HepG2 (cell line): ENCODE results near the gene MAEA. TPM values are rescaled to one million over a fixed set of nuclear protein-coding genes. Genes with fewer than 3 reads are reported as not detected.

Source experiments
- ATAC-seq: fragments of 200-7000 bp; cut with Tn5 transposase; 3 replicates; pipeline ENCODE4 v1.9.1; 2020; ENCODE audit warnings: mild to moderate bottlenecking, moderate library complexity
- BruUV-seq: library from RNA; stranded (reverse); fragments of 400-500 nt; replicated peaks from 2 replicates; lab custom pipeline; 2021; lab: Mats Ljungman, UMichigan
- CTCF ChIA-PET: fragments of 300-600 bp; formaldehyde crosslinking; extraction: SDS; loops from one replicate; lab custom pipeline; 2021; ENCODE audit warnings: low total read pairs, inconsistent platforms, low intra/inter-chr PET ratio; lab: Yijun Ruan, JAX
- POLR2A ChIA-PET: fragments of 350-600 bp; sonication (Branson Sonifier 250); formaldehyde crosslinking; loops from one replicate; lab custom pipeline; 2020; ENCODE audit warnings: antibody characterized with exemption, inconsistent platforms; lab: Yijun Ruan, JAX
- DNase-seq: peaks from one replicate; pipeline ENCODE4 v3.0.0-alpha.2; 2015; ENCODE audit warnings: low spot score
- FAIRE-seq: peaks from 3 replicates; lab custom pipeline; 2011; peaks lifted over from hg19 to GRCh38; lab: Jason Lieb, UNC
- H2AFZ ChIP-seq: one replicate; pipeline ENCODE4 v1.6.1; 2011; ENCODE audit warnings: low read length, inconsistent platforms
- H3K27ac ChIP-seq: fragments of 300-600 bp; 3 replicates; pipeline ENCODE4 v1.8.0; 2011; ENCODE audit warnings: mixed run types, mild to moderate bottlenecking, mixed read lengths, low read length, inconsistent platforms; ENCODE audit not compliant: insufficient read depth; ENCODE audit errors: extremely low read length
- H3K27me3 ChIP-seq, 2 experiments: fragments of 200-600 bp in 1 of 2; 2 replicates in 1 of 2; 3 replicates in 1 of 2; pipeline versions ENCODE4 v1.6.0 to v1.8.0; 2011; ENCODE audit warnings: low read length in 2 of 2, mild to moderate bottlenecking in 2 of 2, moderate library complexity in 2 of 2, inconsistent platforms in 1 of 2; ENCODE audit not compliant: insufficient read depth in 2 of 2, control insufficient read depth in 1 of 2
- H3K36me3 ChIP-seq, 2 experiments: fragments of 200-600 bp in 1 of 2; replicated peaks in 1 of 2; 2 replicates in 1 of 2; 3 replicates in 1 of 2; pipeline versions ENCODE4 v1.5.1 to v1.8.0; 2011; ENCODE audit warnings: low read length in 2 of 2, inconsistent platforms in 1 of 2; ENCODE audit not compliant: insufficient read depth in 2 of 2, control insufficient read depth in 1 of 2
- H3K4me1 ChIP-seq: 2 replicates; pipeline ENCODE4 v1.5.1; 2012; ENCODE audit warnings: low read length, inconsistent platforms; ENCODE audit not compliant: insufficient read depth
- H3K4me2 ChIP-seq: 2 replicates; pipeline ENCODE4 v1.6.0; 2011; ENCODE audit warnings: low read depth, low read length, inconsistent platforms
- H3K4me3 ChIP-seq, 3 experiments: fragments of 200-600 bp in 1 of 3; sonication (generic), shearing (Covaris generic) in 1 of 3; replicated peaks in 1 of 3; 2 replicates each; pipeline ENCODE4 v1.5.1; 2011 to 2016; ENCODE audit warnings: low read length in 3 of 3, inconsistent platforms in 2 of 3, low read depth in 2 of 3, mild to moderate bottlenecking in 2 of 3, control low read depth in 1 of 3, mixed read lengths in 1 of 3; ENCODE audit not compliant: insufficient read depth in 1 of 3
- H3K79me2 ChIP-seq: one replicate; pipeline ENCODE4 v1.6.1; 2011; ENCODE audit warnings: low read length, inconsistent platforms; ENCODE audit not compliant: insufficient read depth
- H3K9ac ChIP-seq: 2 replicates; pipeline ENCODE4 v1.6.0; 2011; ENCODE audit warnings: mild to moderate bottlenecking, low read depth, low read length, inconsistent platforms; ENCODE audit not compliant: insufficient read depth
- H3K9me3 ChIP-seq: 2 replicates; pipeline ENCODE4 v1.5.1; 2012; ENCODE audit warnings: mild to moderate bottlenecking, low read length
- H4K20me1 ChIP-seq: 2 replicates; pipeline ENCODE4 v1.6.0; 2011; ENCODE audit warnings: inconsistent platforms, mild to moderate bottlenecking, low read length, moderate library complexity; ENCODE audit not compliant: insufficient read depth
- ADNP ChIP-seq: sonication (generic); formaldehyde crosslinking; IDR thresholded peaks from 2 replicates; pipeline ENCODE4 v1.4.0; 2020; ENCODE audit warnings: missing genetic modification reagents
- AGO2 ChIP-seq: fragments of 200-400 bp; formaldehyde crosslinking; optimal IDR thresholded peaks from 2 replicates; pipeline ENCODE3; 2017; ENCODE audit warnings: mild to moderate bottlenecking, low read depth, low read length, moderate library complexity
- AHR ChIP-seq: IDR thresholded peaks from 2 replicates; pipeline ENCODE4 v1.6.1; 2018; ENCODE audit warnings: missing genetic modification reagents, missing compliant biosample characterization
- BORCS8-MEF2B ChIP-seq: sonication (generic); formaldehyde crosslinking; IDR thresholded peaks from 2 replicates; pipeline ENCODE4 v1.8.0; 2022; ENCODE audit warnings: mild to moderate bottlenecking, missing genetic modification reagents
- FOSL1 ChIP-seq: sonication (generic); formaldehyde crosslinking; IDR thresholded peaks from 2 replicates; pipeline ENCODE4 v1.9.0; 2021; ENCODE audit warnings: missing genetic modification reagents, borderline replicate concordance
- GABPB1 ChIP-seq: IDR thresholded peaks from 2 replicates; pipeline ENCODE4 v1.6.1; 2016; ENCODE audit warnings: mild to moderate bottlenecking, missing genetic modification reagents, moderate library complexity, missing compliant biosample characterization
- HOXA5 ChIP-seq: sonication (generic); formaldehyde crosslinking; IDR thresholded peaks from 2 replicates; pipeline ENCODE4 v1.4.0; 2020; ENCODE audit warnings: missing genetic modification reagents
- JUNB ChIP-seq: sonication (generic); formaldehyde crosslinking; IDR thresholded peaks from 2 replicates; pipeline ENCODE4 v1.8.0; 2022; ENCODE audit warnings: missing genetic modification reagents, mild to moderate bottlenecking, borderline replicate concordance
- RBFOX2 ChIP-seq: fragments of 200-400 bp; formaldehyde crosslinking; IDR thresholded peaks from 2 replicates; pipeline ENCODE4 v1.6.1; 2017; ENCODE audit warnings: low read depth, mild to moderate bottlenecking, low read length
- SAP130 ChIP-seq: IDR thresholded peaks from 2 replicates; pipeline ENCODE4 v1.6.1; 2016; ENCODE audit warnings: low read depth
- SIN3A ChIP-seq: IDR thresholded peaks from 2 replicates; pipeline ENCODE4 v1.6.1; 2011; ENCODE audit warnings: low read depth, mild to moderate bottlenecking, control low read depth, low read length, borderline replicate concordance
- TARDBP ChIP-seq: sonication (generic); formaldehyde crosslinking; IDR thresholded peaks from 2 replicates; pipeline ENCODE4 v1.8.0; 2022; ENCODE audit warnings: mild to moderate bottlenecking, missing genetic modification reagents
- TSC22D2 ChIP-seq: sonication (generic); formaldehyde crosslinking; IDR thresholded peaks from 2 replicates; pipeline ENCODE4 v1.5.1; 2020; ENCODE audit warnings: missing genetic modification reagents, mild to moderate bottlenecking, borderline replicate concordance
- ZNF800 ChIP-seq: sonication (generic); formaldehyde crosslinking; IDR thresholded peaks from 2 replicates; pipeline ENCODE4 v1.4.0; 2020; ENCODE audit warnings: missing genetic modification reagents
- ZSCAN12 ChIP-seq: sonication (generic); formaldehyde crosslinking; IDR thresholded peaks from 2 replicates; pipeline ENCODE4 v1.9.0; 2021; ENCODE audit warnings: mild to moderate bottlenecking, missing genetic modification reagents
- WGBS: methylation state at CpG from one replicate; pipeline ENCODE4 v1.1.6; 2017; ENCODE audit warnings: low lambda C conversion rate; 5-methylcytosine and 5-hydroxymethylcytosine counted together
- in situ Hi-C: cut with HindIII; loops from 2 replicates; pipeline ENCODE4 v1.10.0; 2017; ENCODE audit warnings: low pct_unique_long_range_greater_than_20kb; ENCODE audit not compliant: extremely low pct_ligation_motif_present
- intact Hi-C: fragments of 100-400 bp; cut with micrococcal nuclease; formaldehyde crosslinking; loops from one replicate; pipeline ENCODE4 v1.10.0; 2022; ENCODE audit not compliant: unreplicated experiment
- polyA plus RNA-seq, 8 experiments: library from polyadenylated mRNA; depleted of rRNA in 3 of 8; stranded (reverse) in 7 of 8; unstranded in 1 of 8; fragments of >200 nt; fragmentation: Illumina TruSeq in 4 of 8; extraction: Trizol in 4 of 8; gene quantifications; 2 replicates each; pipeline versions ENCODE4 v1.2.1 to v1.2.3, GENCODE V29; 2011 to 2016; ENCODE audit warnings: low read depth in 4 of 8, missing spikeins in 1 of 8, mixed read lengths in 1 of 8; ENCODE audit not compliant: insufficient read depth in 1 of 8
- total RNA-seq, 5 experiments: library from RNA; depleted of rRNA; stranded (reverse); fragments of >200 nt; fragmentation: Illumina TruSeq; extraction: Trizol; gene quantifications; 2 replicates each; pipeline ENCODE4 v1.2.3, GENCODE V29; 2016; ENCODE audit warnings: low read depth in 1 of 5
- TF ChIP-seq, protein P1 (sequence below): IDR thresholded peaks from 2 replicates; pipeline ENCODE4 v1.6.1; 2016; ENCODE audit warnings: mild to moderate bottlenecking

MAEA gene
- total and polyA plus RNA-seq, 2 of the 13 experiments (the other 11 are each of a cell fraction or from before 2014, with no cell fraction given): 52.0 to 57.1 TPM

DNA sequence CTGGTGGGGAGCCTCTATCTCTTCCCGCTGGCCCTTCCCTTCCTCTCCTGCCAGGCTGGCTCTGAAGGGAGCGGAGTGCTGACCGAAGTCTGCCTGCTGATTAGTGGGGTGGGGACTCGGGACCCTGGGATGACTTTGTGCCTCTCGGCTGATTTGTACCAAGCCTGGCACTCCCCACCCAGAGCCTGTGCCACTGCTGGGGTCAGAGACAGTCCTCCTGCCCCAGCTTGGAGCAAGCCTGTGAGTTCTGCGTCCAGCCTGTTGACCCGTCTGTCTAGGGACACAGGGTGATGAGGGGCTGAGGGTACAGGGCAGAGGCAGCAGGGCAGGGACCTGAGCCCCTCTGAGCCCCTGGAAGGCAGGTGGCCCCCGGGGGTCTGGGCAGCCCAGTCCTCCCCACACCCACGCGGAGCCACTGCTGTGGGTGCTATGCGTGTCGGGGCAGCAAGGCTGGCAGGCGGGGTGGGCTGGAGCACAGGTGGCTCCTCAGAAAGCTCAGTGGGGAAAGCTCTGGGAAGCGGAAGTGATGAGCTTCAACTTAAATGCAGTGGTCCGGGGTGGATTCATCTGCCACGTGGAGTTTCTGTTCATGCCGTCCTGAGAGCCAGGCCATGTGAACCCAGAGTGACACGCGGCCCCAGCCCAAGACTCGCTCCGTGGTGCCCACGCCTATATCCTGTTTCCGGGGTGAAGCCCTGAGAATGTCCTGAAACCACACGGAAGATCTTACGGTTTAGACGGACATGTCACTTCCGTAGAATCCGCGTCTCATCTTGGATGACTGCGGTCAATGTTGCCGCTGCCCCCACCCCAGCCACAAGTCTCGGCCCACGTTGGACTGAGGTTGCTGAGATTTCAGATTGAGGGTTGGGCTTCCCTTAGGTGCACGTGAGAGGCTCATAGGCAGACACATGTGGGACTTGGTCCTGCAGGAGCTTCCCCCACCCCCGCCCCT lies 36.3 kb downstream of the MAEA start:
- no peak overlapping the region for H3K4me2 ChIP-seq
- DNase-seq: no peak
- H3K27ac ChIP-seq: no peak overlapping the region
- BruUV-seq: no TSS peak
- FAIRE-seq: no peak
- H3K4me1 ChIP-seq: no peaks in the 10 kb centered on the region
- H3K9ac ChIP-seq: no peak overlapping the region
- no peak overlapping the region for H2AFZ ChIP-seq
- TF ChIP-seq, protein P1, sequence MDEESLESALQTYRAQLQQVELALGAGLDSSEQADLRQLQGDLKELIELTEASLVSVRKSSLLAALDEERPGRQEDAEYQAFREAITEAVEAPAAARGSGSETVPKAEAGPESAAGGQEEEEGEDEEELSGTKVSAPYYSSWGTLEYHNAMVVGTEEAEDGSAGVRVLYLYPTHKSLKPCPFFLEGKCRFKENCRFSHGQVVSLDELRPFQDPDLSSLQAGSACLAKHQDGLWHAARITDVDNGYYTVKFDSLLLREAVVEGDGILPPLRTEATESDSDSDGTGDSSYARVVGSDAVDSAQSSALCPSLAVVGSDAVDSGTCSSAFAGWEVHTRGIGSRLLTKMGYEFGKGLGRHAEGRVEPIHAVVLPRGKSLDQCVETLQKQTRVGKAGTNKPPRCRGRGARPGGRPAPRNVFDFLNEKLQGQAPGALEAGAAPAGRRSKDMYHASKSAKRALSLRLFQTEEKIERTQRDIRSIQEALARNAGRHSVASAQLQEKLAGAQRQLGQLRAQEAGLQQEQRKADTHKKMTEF (CRISPR knock-in tag): no peak
- no peak for TF ChIP-seq ZNF800 (CRISPR knock-in tag)
- no peak for TF ChIP-seq GABPB1 (CRISPR knock-in tag)
- no peak for TF ChIP-seq RBFOX2
- TF ChIP-seq SIN3A: no peak
- TF ChIP-seq TSC22D2 (CRISPR knock-in tag): no peak
- TF ChIP-seq HOXA5 (CRISPR knock-in tag): no peak
- TF ChIP-seq AHR (CRISPR knock-in tag): no peak
- no peak for TF ChIP-seq FOSL1 (CRISPR knock-in tag)
- TF ChIP-seq ZSCAN12 (CRISPR knock-in tag): no peak
- no peak for TF ChIP-seq SAP130 (CRISPR knock-in tag)
- TF ChIP-seq AGO2: peak; percentile 44
- TF ChIP-seq TARDBP (CRISPR knock-in tag): 0 out of 2 replicates have a peak, but pooled peaks have one; percentile 24
- no peak for TF ChIP-seq ADNP (CRISPR knock-in tag)
- no peak for TF ChIP-seq JUNB
- no peak for TF ChIP-seq BORCS8-MEF2B (CRISPR knock-in tag)
- CTCF ChIA-PET: no interaction called here
- H3K27me3 ChIP-seq: no peaks in the 10 kb centered on the region
- peaks cover 32 to 53% of the 10 kb centered on the region in 2 experiments; a peak in 4 of 5 replicates for H3K36me3 ChIP-seq
- in situ Hi-C loops (no loop called here), intact Hi-C loops (no loop called here)
- ATAC-seq: no peak; the same call in 2 of the 3 replicates
- no peaks in the 10 kb centered on the region for H4K20me1 ChIP-seq
- no peak overlapping the region for H3K4me3 ChIP-seq
- no peaks in the 10 kb centered on the region for H3K9me3 ChIP-seq
- POLR2A ChIA-PET: no interaction called here
- no peaks in the 10 kb centered on the region for H3K79me2 ChIP-seq
- WGBS: 98% methylated on average over 26 of the region's 35 CpGs
